ENCODE data around the gene NEU2. TPM values are rescaled to one million over a fixed set of nuclear protein-coding genes. Genes with fewer than 3 reads are reported as not detected.

NEU2 gene
- total and polyA plus RNA-seq, 9 of the 15 experiments (the other 6 are each of a cell fraction or from before 2014, with no cell fraction given), result not detected

DNA sequence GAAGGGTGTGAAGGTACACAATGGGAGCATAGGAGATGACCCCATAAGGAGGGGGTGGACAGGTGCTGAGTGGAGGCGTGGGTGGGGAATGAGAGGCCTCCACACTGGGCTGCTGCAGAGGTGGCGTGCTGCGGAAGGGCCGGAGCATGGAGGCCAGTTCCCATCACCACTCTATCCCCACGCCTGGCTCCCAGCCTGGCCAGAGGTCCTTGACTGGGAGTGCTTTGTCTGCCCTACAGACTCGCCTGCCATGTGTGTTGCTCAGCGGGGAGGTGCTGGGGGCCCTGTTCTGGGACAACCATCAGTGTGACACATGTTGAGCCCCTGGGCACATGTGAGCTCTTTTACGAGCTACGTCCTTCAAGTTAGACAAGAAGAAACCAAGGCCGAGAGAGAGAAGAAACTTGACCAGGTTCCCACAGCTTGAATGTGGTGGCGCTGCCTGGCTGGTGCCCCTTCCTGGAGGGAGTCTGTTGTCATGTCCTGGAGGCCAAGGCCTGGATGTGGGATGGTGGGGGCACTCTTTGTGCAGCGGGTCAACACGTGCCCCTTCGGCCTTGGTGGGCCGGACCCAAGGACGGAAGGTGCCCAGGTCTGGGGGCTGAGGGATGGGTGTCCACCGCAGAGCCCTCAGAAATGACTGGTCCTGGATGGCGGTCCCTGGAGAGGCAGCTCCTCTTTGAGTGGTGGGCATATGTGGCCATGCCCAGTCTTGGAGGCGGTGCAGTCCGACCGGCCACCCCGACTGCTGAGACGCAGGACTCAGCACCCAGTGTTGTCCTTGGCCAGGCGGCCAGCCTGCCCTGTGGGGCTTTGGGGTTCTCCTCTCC lies 26.5 kb downstream of the NEU2 start:
- Histone ChIP-seq H4K20me1 (replicated peaks; ENCODE audit: control insufficient read depth, insufficient read depth, low read length) (no peaks in the 10 kb centered on the region), H3K4me1 (replicated peaks in 1 of 2; ENCODE audit: control insufficient read depth in 2 of 2, insufficient read depth in 2 of 2, low read length in 2 of 2) (peaks cover 13 to 47% of the 10 kb centered on the region in 2 experiments; a peak in 4 of 5 replicates), H3K4me2 (ENCODE audit: insufficient read depth, low read length) (no peak overlapping the region), H3K79me2 (ENCODE audit: control insufficient read depth, insufficient read depth, low read length) (no peaks in the 10 kb centered on the region; the same call in 2 of the 3 replicates), H3K27ac (ENCODE audit: extremely low read depth, low read depth, low read length) (no peak overlapping the region), H2AFZ (ENCODE audit: low read depth, low read length) (no peak overlapping the region), H3K27me3 (ENCODE audit: control insufficient read depth in 2 of 2, insufficient read depth in 2 of 2, low read length in 2 of 2) (no peaks in the 10 kb centered on the region), H3K36me3 (ENCODE audit: control insufficient read depth, insufficient read depth, low read length) (no peaks in the 10 kb centered on the region), H3K9ac (ENCODE audit: insufficient read depth in 1 of 2, low read depth in 2 of 2, low read length in 2 of 2) (no peak overlapping the region), H3K9me1 (ENCODE audit: control insufficient read depth, insufficient read depth, low read length) (no peaks in the 10 kb centered on the region), H3K9me3 (replicated peaks; ENCODE audit: control insufficient read depth, insufficient read depth, low read depth, low read length) (no peaks in the 10 kb centered on the region), H3K4me3 (no peak overlapping the region)
- TF ChIP-seq, protein P1, sequence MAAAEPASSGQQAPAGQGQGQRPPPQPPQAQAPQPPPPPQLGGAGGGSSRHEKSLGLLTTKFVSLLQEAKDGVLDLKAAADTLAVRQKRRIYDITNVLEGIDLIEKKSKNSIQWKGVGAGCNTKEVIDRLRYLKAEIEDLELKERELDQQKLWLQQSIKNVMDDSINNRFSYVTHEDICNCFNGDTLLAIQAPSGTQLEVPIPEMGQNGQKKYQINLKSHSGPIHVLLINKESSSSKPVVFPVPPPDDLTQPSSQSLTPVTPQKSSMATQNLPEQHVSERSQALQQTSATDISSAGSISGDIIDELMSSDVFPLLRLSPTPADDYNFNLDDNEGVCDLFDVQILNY (CRISPR knock-in tag; IDR thresholded peaks at IDR 0.05), result no peak
- TF ChIP-seq FOS (IDR thresholded peaks at IDR 0.05; ENCODE audit: extremely low read depth, insufficient read length) (no peak), KHSRP (IDR thresholded peaks at IDR 0.05) (no peak), BDP1 (IDR thresholded peaks at IDR 0.05; ENCODE audit: insufficient read depth, insufficient read length) (no peak), FOXM1 (IDR thresholded peaks at IDR 0.05; ENCODE audit: low read depth) (no peak), FOXM1 (CRISPR knock-in tag; IDR thresholded peaks at IDR 0.05; ENCODE audit: low read depth) (no peak), TFAM (CRISPR knock-in tag; conservative IDR thresholded peaks at IDR 0.05) (no peak)
- in situ Hi-C loops (cut with MboI), result no loop called here
- ChIA-PET POLR2A (interaction anchor here (0.6 kb wide), 2 partner anchors 12 to 46 kb away, joined by 4 read pairs; no protein-coding TSS in a partner anchor), CTCF (ENCODE audit: low intra/inter-chr PET ratio) (interaction anchor here (0.5 kb wide), 1 partner anchor 161 kb away, joined by 3 read pairs; no protein-coding TSS in a partner anchor)
- no TSS peak for BruUV-seq (replicated peaks)
- intact Hi-C loops (cut with micrococcal nuclease), result no loop called here
- 80% methylated on average over 17 of the region's 24 CpGs for WGBS (ENCODE audit: insufficient coverage, low coverage, missing lambda C conversion rate)
- FAIRE-seq, result no peak
- no peak for ATAC-seq
- no peak for DNase-seq (ENCODE audit: extremely low read depth in 1 of 4, low spot score in 3 of 4)
